ENCODE results near the gene TRAF1. TPM values are rescaled to one million over a fixed set of nuclear protein-coding genes. Genes with fewer than 3 reads are reported as not detected.
A peak's percentile ranks its signal among the peaks of the same experiment; 100 is the strongest.

TRAF1 gene
- total RNA-seq, 2 experiments from 2014 or later: 60.3 to 61.7 TPM

DNA sequence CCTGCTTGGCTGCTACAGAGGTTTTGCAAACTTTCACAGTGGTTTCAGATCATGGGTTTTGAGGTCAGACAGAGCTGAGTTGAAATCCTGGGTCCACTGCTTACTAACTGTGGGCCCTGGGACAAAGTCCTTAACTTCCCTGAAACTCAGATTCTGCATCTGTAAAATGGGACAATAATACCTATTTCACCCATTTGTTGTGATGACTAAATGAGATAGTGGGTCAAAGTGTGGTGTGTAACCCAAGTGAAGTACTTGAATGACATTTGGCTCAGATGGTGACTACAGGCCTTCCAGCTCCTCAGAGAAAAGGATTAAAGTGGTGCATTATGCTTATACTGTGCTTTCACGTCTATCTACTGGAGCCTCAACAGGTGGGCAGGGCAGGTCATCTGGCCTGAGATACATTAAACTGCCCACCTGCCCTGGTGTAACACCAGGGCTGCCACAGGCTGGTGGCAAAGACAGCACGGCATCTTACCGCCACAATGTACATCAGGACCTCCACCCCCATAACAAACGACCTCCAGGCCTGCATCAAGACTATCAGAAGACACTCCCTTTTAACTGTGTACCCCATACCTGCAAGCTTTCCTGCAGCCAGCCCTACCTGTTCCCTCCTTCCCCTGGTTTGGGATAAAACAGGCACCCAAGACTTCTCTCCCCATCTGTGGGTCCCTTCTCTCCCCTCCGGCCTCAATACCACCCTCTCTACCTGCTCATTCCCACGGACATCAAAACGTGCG lies 846 bp upstream of the TRAF1 start:
- peaks cover 36% of the 10 kb centered on the region for H3K36me3 Mint-ChIP-seq (ENCODE audit: low read depth)

DNA sequence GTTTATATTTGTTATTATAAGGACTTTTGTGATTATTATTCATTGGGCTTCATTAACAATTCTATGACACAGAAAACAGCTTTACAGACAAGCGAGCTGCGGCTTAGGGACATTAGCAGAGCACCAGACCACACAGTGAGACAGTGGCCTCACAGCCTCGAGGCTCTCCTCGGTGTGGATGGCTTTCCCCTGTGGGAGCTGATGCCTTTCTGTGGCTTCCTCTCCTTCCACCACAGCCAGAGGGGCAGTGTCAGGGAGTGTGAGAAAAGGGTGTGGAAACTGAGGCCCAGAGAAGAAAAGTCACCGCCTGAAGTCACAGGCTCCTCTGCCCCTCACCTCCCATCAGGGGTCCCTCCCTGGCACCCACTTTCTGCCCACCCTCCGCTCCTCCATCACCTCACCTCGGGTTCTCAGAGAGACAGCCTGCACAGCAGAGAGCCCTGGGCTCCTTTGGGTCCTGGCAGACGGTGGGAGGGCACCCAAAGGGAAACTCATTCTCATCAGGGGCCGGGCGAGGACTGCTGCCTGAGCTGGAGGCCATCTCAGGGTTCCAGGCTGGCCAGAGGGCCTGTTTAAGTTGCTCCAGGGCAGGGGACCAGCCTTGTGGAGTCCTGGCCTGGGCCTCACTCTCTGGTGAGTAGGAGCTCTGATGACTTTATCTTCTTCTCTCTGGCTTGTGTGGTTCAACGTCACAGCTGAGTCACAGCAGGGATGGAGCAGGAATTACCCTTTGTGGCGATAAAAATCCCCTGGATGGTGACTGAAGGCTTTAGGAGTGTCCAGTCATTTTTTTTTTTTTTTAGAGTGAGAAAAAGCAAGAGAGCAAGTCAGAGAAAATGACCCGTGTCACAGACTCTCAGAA lies 830 bp downstream of the TRAF1 start:
- TF ChIP-seq, protein P1, sequence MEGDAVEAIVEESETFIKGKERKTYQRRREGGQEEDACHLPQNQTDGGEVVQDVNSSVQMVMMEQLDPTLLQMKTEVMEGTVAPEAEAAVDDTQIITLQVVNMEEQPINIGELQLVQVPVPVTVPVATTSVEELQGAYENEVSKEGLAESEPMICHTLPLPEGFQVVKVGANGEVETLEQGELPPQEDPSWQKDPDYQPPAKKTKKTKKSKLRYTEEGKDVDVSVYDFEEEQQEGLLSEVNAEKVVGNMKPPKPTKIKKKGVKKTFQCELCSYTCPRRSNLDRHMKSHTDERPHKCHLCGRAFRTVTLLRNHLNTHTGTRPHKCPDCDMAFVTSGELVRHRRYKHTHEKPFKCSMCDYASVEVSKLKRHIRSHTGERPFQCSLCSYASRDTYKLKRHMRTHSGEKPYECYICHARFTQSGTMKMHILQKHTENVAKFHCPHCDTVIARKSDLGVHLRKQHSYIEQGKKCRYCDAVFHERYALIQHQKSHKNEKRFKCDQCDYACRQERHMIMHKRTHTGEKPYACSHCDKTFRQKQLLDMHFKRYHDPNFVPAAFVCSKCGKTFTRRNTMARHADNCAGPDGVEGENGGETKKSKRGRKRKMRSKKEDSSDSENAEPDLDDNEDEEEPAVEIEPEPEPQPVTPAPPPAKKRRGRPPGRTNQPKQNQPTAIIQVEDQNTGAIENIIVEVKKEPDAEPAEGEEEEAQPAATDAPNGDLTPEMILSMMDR (IDR thresholded peaks at IDR 0.05): no peak
- Histone ChIP-seq H3K27ac (ENCODE audit: low read depth in 1 of 2, low read length in 2 of 2) (peak overlapping the region; percentile 98 to 100), H3K36me3 (ENCODE audit: insufficient read depth, low read length) (peaks cover 34% of the 10 kb centered on the region), H3K9me3 (ENCODE audit: control insufficient read depth in 1 of 2, insufficient read depth in 1 of 2, low read length in 2 of 2) (no peaks in the 10 kb centered on the region), H3K27me3 (ENCODE audit: control insufficient read depth in 1 of 2, insufficient read depth in 2 of 2, low read length in 2 of 2) (no peaks in the 10 kb centered on the region), H3K4me1 (ENCODE audit: insufficient read depth, low read length) (peaks cover 96% of the 10 kb centered on the region), H3K4me3 (ENCODE audit: low read length) (peak overlapping the region; percentile 90)
- H3K4me3 Mint-ChIP-seq: peak overlapping the region; percentile 88
- ATAC-seq (ENCODE audit: poor library complexity): peak; percentile 50
- H3K9me3 Mint-ChIP-seq: no peaks in the 10 kb centered on the region
- POLR2A ChIA-PET: interaction anchor here (0.7 to 21.8 kb wide), 11 partner anchors 10 to 196 kb away, joined by 3 to 1343 read pairs (median 9); partner anchors contain the start of genes FBXW2, PHF19 and PSMD5
- CTCF ChIA-PET: interaction anchor here (0.9 to 2.8 kb wide), 8 partner anchors 9 to 83 kb away, joined by 3 to 8 read pairs (median 5); partner anchors contain the start of gene PSMD5
- intact Hi-C loops (cut with DNase I, micrococcal nuclease): loop anchor here (1.0 to 5.0 kb wide), 3 partner anchors 33 to 49 kb away; partner anchors contain the start of gene PHF19 (in 1 of the 2)
- DNase-seq: peak in 12 of 14 experiments; percentile 46 to 94 (median 60)
- H3K36me3 Mint-ChIP-seq (ENCODE audit: low read depth): peaks cover 53% of the 10 kb centered on the region
- peak overlapping the region; percentile 100 for H3K27ac Mint-ChIP-seq
- H3K27me3 Mint-ChIP-seq: no peaks in the 10 kb centered on the region
- peaks cover 91% of the 10 kb centered on the region for H3K4me1 Mint-ChIP-seq (ENCODE audit: low read depth)

More for the DNA sequence above, 846 bp upstream of the TRAF1 start:
- TF ChIP-seq, protein P1 (IDR thresholded peaks at IDR 0.05): no peak
- peaks cover 91% of the 10 kb centered on the region for H3K4me1 Mint-ChIP-seq (ENCODE audit: low read depth)
- no peak for ATAC-seq (ENCODE audit: poor library complexity)
- no peaks in the 10 kb centered on the region for H3K9me3 Mint-ChIP-seq
- H3K27me3 Mint-ChIP-seq: no peaks in the 10 kb centered on the region
- H3K27ac Mint-ChIP-seq: peak overlapping the region; percentile 100
- Histone ChIP-seq H3K4me3 (ENCODE audit: low read length) (peak overlapping the region; percentile 90), H3K36me3 (ENCODE audit: insufficient read depth, low read length) (peaks cover 20% of the 10 kb centered on the region), H3K27ac (ENCODE audit: low read depth in 1 of 2, low read length in 2 of 2) (peak overlapping the region; percentile 98 to 100), H3K27me3 (ENCODE audit: control insufficient read depth in 1 of 2, insufficient read depth in 2 of 2, low read length in 2 of 2) (no peaks in the 10 kb centered on the region), H3K4me1 (ENCODE audit: insufficient read depth, low read length) (peaks cover 96% of the 10 kb centered on the region), H3K9me3 (ENCODE audit: control insufficient read depth in 1 of 2, insufficient read depth in 1 of 2, low read length in 2 of 2) (no peaks in the 10 kb centered on the region)
- peak in 2 of 14 experiments; percentile 44 for DNase-seq
- POLR2A ChIA-PET: interaction anchor here (0.7 to 21.8 kb wide), 8 partner anchors 9 to 134 kb away, joined by 3 to 1343 read pairs (median 14); partner anchors contain the start of genes FBXW2, PHF19 and PSMD5
- intact Hi-C loops (cut with DNase I, micrococcal nuclease): loop anchor here (2.0 to 5.0 kb wide), 2 partner anchors 35 to 51 kb away; partner anchors contain the start of gene PHF19 (in 1 of the 2)
- H3K4me3 Mint-ChIP-seq: peak overlapping the region; percentile 88
- CTCF ChIA-PET: interaction anchor here (1.4 to 1.5 kb wide), 2 partner anchors 18 to 58 kb away, joined by 5 to 6 read pairs; no protein-coding TSS in a partner anchor

Data from CD4-positive, alpha-beta T cell (primary cell).